Spleen (tissue), 11 donors: Measurements from ENCODE around the gene THSD7A. TPM values are rescaled to one million over a fixed set of nuclear protein-coding genes. Genes with fewer than 3 reads are reported as not detected.

Experiments
- DNase-seq: peaks from one replicate; pipeline ENCODE4 v3.0.0-alpha.2; 2020
- H3K27ac ChIP-seq, 8 donors: fragments of 200-600 bp; sonication (generic) in 7 of 8; 1 replicate in 4 of 8; 2 replicates in 4 of 8; pipeline versions ENCODE4 v1.5.0 to v1.8.0; 2016 to 2021; ENCODE audit warnings: inconsistent platforms in 4 of 8, mild to moderate bottlenecking in 4 of 8, moderate library complexity in 1 of 8
- H3K27me3 ChIP-seq, 7 donors: fragments of 200-600 bp; sonication (generic) in 6 of 7; replicated peaks in 1 of 7; 1 replicate in 4 of 7; 2 replicates in 3 of 7; pipeline versions ENCODE4 v1.5.0 to v1.8.0; 2016 to 2021; ENCODE audit warnings: inconsistent platforms in 3 of 7, mild to moderate bottlenecking in 1 of 7
- H3K36me3 ChIP-seq, 6 donors: fragments of 200-600 bp; sonication (generic) in 5 of 6; 1 replicate in 4 of 6; 2 replicates in 2 of 6; pipeline versions ENCODE4 v1.5.0 to v1.8.0; 2016 to 2021; ENCODE audit warnings: inconsistent platforms in 2 of 6
- H3K4me1 ChIP-seq, 6 donors: fragments of 200-600 bp; sonication (generic) in 5 of 6; 1 replicate in 3 of 6; 2 replicates in 3 of 6; pipeline versions ENCODE4 v1.5.0 to v1.8.0; 2016 to 2021; ENCODE audit warnings: inconsistent platforms in 3 of 6
- H3K4me3 ChIP-seq, 8 donors: fragments of 200-600 bp; sonication (generic) in 7 of 8; 1 replicate in 4 of 8; 2 replicates in 4 of 8; pipeline versions ENCODE4 v1.5.0 to v1.8.0; 2016 to 2021; ENCODE audit warnings: inconsistent platforms in 4 of 8, mild to moderate bottlenecking in 4 of 8, moderate library complexity in 2 of 8
- H3K9me3 ChIP-seq, 8 donors: fragments of 200-600 bp; sonication (generic) in 7 of 8; 1 replicate in 4 of 8; 2 replicates in 4 of 8; pipeline versions ENCODE4 v1.5.0 to v1.8.0; 2016 to 2021; ENCODE audit warnings: inconsistent platforms in 4 of 8
- CTCF ChIP-seq, 11 experiments: fragments of 200-600 bp in 7 of 11; fragments of 450-650 bp in 4 of 11; sonication (generic) in 4 of 11; IDR thresholded peaks in 8 of 11; conservative IDR thresholded peaks in 3 of 11; 1 replicate in 7 of 11; 2 replicates in 4 of 11; pipeline versions ENCODE4 v1.4.0 to v1.8.0; 2016 to 2021; ENCODE audit warnings: antibody characterized with exemption in 11 of 11, inconsistent platforms in 4 of 11, mild to moderate bottlenecking in 1 of 11
- POLR2A ChIP-seq, 3 donors: fragments of 450-650 bp; IDR thresholded peaks; one replicate each; pipeline ENCODE4 v1.5.1; 2017; ENCODE audit warnings: antibody characterized with exemption in 3 of 3, mild to moderate bottlenecking in 1 of 3
- POLR2AphosphoS5 ChIP-seq, 3 donors: sonication (generic); formaldehyde crosslinking; IDR thresholded peaks; one replicate each; pipeline ENCODE4 v1.5.1; 2017; ENCODE audit warnings: antibody characterized with exemption in 3 of 3
- WGBS, 5 donors: extraction: QIAGEN DNeasy Blood & Tissue Kit in 3 of 5; methylation state at CpG; one replicate each; pipeline versions ENCODE4 v1.1.5 to v1.1.7; 2013 to 2018; 5-methylcytosine and 5-hydroxymethylcytosine counted together
- intact Hi-C: fragments of 100-400 bp; cut with DNase I; formaldehyde crosslinking; loops from one replicate; pipeline ENCODE4 v1.15.0; 2023; ENCODE audit warnings: low total_unique reads
- polyA plus RNA-seq, 3 donors: library from polyadenylated mRNA; stranded (reverse); fragments of 200-250 nt; gene quantifications; one replicate each; pipeline ENCODE4 v1.2.1, GENCODE V29; 2013
- total RNA-seq, 7 donors: library from RNA; depleted of rRNA in 3 of 7; stranded (reverse); fragments of >200 nt in 3 of 7; fragmentation: NEBNext Ultra II Directional in 4 of 7; extraction: Animal tissue kit (Norgen Biotek cat#: 25700) in 4 of 7; gene quantifications; one replicate each; pipeline versions ENCODE4 v1.1.0 to v1.2.1, GENCODE V29; 2016 to 2021
- donor health status: healthy with polysubstance abuse.
- donor health status: DM: no; HTN: no; CAD: no; lungs with moderate emphysema.
- donor health status: DM: no; HTN: no; CAD: no.
- donor health status: Bipolar disorder and iron deficiency.
- donor health status: healthy.
- donor health status: DM: no; HTN: no; CAD: no.
- donor health status: DM: yes; HTN: yes; CAD: no.

Gene THSD7A
- total and polyA plus RNA-seq, 10 donors: 0.29 to 8.7 (median 4.2) TPM

- DNase-seq: no peak
- no peak for TF ChIP-seq POLR2AphosphoS5 (IDR thresholded peaks at IDR 0.05)
- TF ChIP-seq POLR2A (IDR thresholded peaks at IDR 0.05): no peak
- no peak for TF ChIP-seq CTCF (IDR thresholded peaks at IDR 0.05 in 8 of 11, conservative IDR thresholded peaks at IDR 0.05 in 3 of 11)
- intact Hi-C loops: no loop called here
- no peaks in the 10 kb centered on the region for H3K9me3 ChIP-seq
- WGBS, 5 donors: 91 to 96% (median 91%) methylated on average over 4 of the region's 4 CpGs
- no peaks in the 10 kb centered on the region for H3K36me3 ChIP-seq
- H3K27me3 ChIP-seq: no peaks in the 10 kb centered on the region
- no peak overlapping the region for H3K4me3 ChIP-seq
- no peak overlapping the region for H3K27ac ChIP-seq
- H3K4me1 ChIP-seq: no peaks in the 10 kb centered on the region
Observed at GRCh38 chr7:11804621-11805020, 27.4 kb downstream of the THSD7A start.

GRCh38 chr7:11795231-11795630 is 36.8 kb downstream of the THSD7A start:
- H3K9me3 ChIP-seq: no peaks in the 10 kb centered on the region

GRCh38 chr7:11792166-11792565 is 39.8 kb downstream of the THSD7A start:
- intact Hi-C loops: no loop called here
- no peaks in the 10 kb centered on the region for H3K27me3 ChIP-seq
- H3K9me3 ChIP-seq: no peaks in the 10 kb centered on the region
- H3K4me3 ChIP-seq: peak overlapping the region in 1 of 8 donors; percentile 7
- H3K36me3 ChIP-seq: no peaks in the 10 kb centered on the region
- H3K4me1 ChIP-seq: no peaks in the 10 kb centered on the region
- TF ChIP-seq CTCF (IDR thresholded peaks at IDR 0.05 in 8 of 11, conservative IDR thresholded peaks at IDR 0.05 in 3 of 11) (no peak), POLR2A (IDR thresholded peaks at IDR 0.05) (no peak), POLR2AphosphoS5 (IDR thresholded peaks at IDR 0.05) (no peak)
- no peak for DNase-seq
- H3K27ac ChIP-seq: peak overlapping the region in 6 of 8 donors; percentile 3 to 67 (median 26)
- WGBS, 5 donors: 71 to 79% (median 72%) methylated on average over 4 of the region's 4 CpGs

More at GRCh38 chr7:11795231-11795630, 36.8 kb downstream of the THSD7A start:
- no peak for DNase-seq
- H3K4me1 ChIP-seq: no peaks in the 10 kb centered on the region
- no peak overlapping the region for H3K4me3 ChIP-seq
- WGBS, 5 donors: 84 to 90% (median 90%) methylated on average over 4 of the region's 4 CpGs
- H3K36me3 ChIP-seq: no peaks in the 10 kb centered on the region
- TF ChIP-seq POLR2AphosphoS5 (IDR thresholded peaks at IDR 0.05) (no peak), CTCF (IDR thresholded peaks at IDR 0.05 in 8 of 11, conservative IDR thresholded peaks at IDR 0.05 in 3 of 11) (no peak), POLR2A (IDR thresholded peaks at IDR 0.05) (no peak)
- no peak overlapping the region for H3K27ac ChIP-seq
- no peaks in the 10 kb centered on the region for H3K27me3 ChIP-seq
- intact Hi-C loops: no loop called here

- Histone ChIP-seq H3K9me3 (no peaks in the 10 kb centered on the region), H3K4me1 (no peaks in the 10 kb centered on the region), H3K36me3 (no peaks in the 10 kb centered on the region), H3K27me3 (no peaks in the 10 kb centered on the region), H3K27ac (no peak overlapping the region), H3K4me3 (no peak overlapping the region)
- intact Hi-C loops: no loop called here
- WGBS, 5 donors: 82 to 92% (median 86%) methylated on average over 3 of the region's 3 CpGs
- no peak for DNase-seq
- TF ChIP-seq POLR2A (IDR thresholded peaks at IDR 0.05) (no peak), CTCF (IDR thresholded peaks at IDR 0.05 in 8 of 11, conservative IDR thresholded peaks at IDR 0.05 in 3 of 11) (no peak), POLR2AphosphoS5 (IDR thresholded peaks at IDR 0.05) (no peak)
Observed at GRCh38 chr7:11788568-11788967, 43.4 kb downstream of the THSD7A start.
